HCT116 (cell line): Measurements from ENCODE around the gene SLC50A1. TPM values are rescaled to one million over a fixed set of nuclear protein-coding genes. Genes with fewer than 3 reads are reported as not detected.
A peak's percentile ranks its signal among the peaks of the same experiment; 100 is the strongest.

ENCODE experiments used
- ATAC-seq: fragments of 200-7000 bp; cut with Tn5 transposase; 2 replicates; pipeline ENCODE4 v1.9.1; 2020; ENCODE audit warnings: mild to moderate bottlenecking, moderate library complexity
- BruUV-seq: library from RNA; stranded (reverse); fragments of 400-500 nt; replicated peaks from 2 replicates; lab custom pipeline; 2021; lab: Mats Ljungman, UMichigan
- CTCF ChIA-PET: fragments of 300-600 bp; sonication (Branson Sonifier 250); formaldehyde crosslinking; loops from one replicate; lab custom pipeline; 2021; ENCODE audit warnings: antibody characterized with exemption; lab: Charles Lee
- POLR2A ChIA-PET: fragments of 300-600, 350-600 bp; sonication (Branson Sonifier 250); formaldehyde crosslinking; loops from one replicate; lab custom pipeline; 2021; ENCODE audit warnings: antibody characterized with exemption; lab: Charles Lee
- RAD21 ChIA-PET, 2 experiments: fragments of 300-600 bp; sonication (Branson Sonifier 250); formaldehyde crosslinking; loops; one replicate each; lab custom pipeline; 2023; ENCODE audit warnings: low total read pairs in 2 of 2; ENCODE audit not compliant: uncharacterized antibody in 2 of 2, unreplicated experiment in 2 of 2, low non-redundant PET in 1 of 2; lab: Charles Lee
- DNase-seq: peaks from one replicate; pipeline ENCODE4 v3.0.0-alpha.2; 2010; ENCODE audit warnings: low read depth, low spot score
- H2AFZ ChIP-seq: fragments of 200-600 bp; shearing (Covaris generic), sonication (generic); 2 replicates; pipeline ENCODE4 v1.6.1; 2017; ENCODE audit warnings: low read depth, mixed run types, mixed read lengths, antibody characterized with exemption, low read length; ENCODE audit not compliant: poor library complexity, severe bottlenecking
- H3K27ac ChIP-seq: 2 replicates; pipeline ENCODE4 v1.5.1; 2012; ENCODE audit warnings: low read depth, low read length
- H3K27me3 ChIP-seq: fragments of 200-600 bp; sonication (generic); 2 replicates; pipeline ENCODE4 v1.6.1; 2016; ENCODE audit warnings: mixed run types, low read length, mixed read lengths; ENCODE audit not compliant: insufficient read depth
- H3K36me3 ChIP-seq, 2 experiments: fragments of 200-500 bp in 1 of 2; fragments of 200-600 bp in 1 of 2; sonication (Bioruptor generic) in 1 of 2; sonication (generic) in 1 of 2; 2 replicates each; pipeline versions ENCODE4 v1.5.1 to v1.6.1; 2014 to 2016; ENCODE audit warnings: low read length in 2 of 2, inconsistent platforms in 1 of 2, mixed read lengths in 1 of 2, mixed run types in 1 of 2; ENCODE audit not compliant: insufficient read depth in 2 of 2, control insufficient read depth in 1 of 2
- H3K4me1 ChIP-seq, 2 experiments: fragments of 200-600 bp in 1 of 2; sonication (generic) in 1 of 2; 2 replicates each; pipeline versions ENCODE4 v1.5.1 to v1.6.1; 2012 to 2017; ENCODE audit warnings: low read length in 2 of 2, inconsistent platforms in 1 of 2, mild to moderate bottlenecking in 1 of 2, mixed read lengths in 1 of 2, mixed run types in 1 of 2, moderate library complexity in 1 of 2; ENCODE audit not compliant: insufficient read depth in 2 of 2, control insufficient read depth in 1 of 2
- H3K4me2 ChIP-seq: fragments of 200-600 bp; sonication (generic); 2 replicates; pipeline ENCODE4 v1.6.1; 2017; ENCODE audit warnings: mixed run types, low read length, mixed read lengths
- H3K4me3 ChIP-seq, 2 experiments: fragments of 200-600 bp in 1 of 2; sonication (generic) in 1 of 2; replicated peaks in 1 of 2; 2 replicates each; pipeline ENCODE4 v1.5.1; 2011 to 2016; ENCODE audit warnings: low read length in 2 of 2, control low read depth in 1 of 2, low read depth in 1 of 2, mild to moderate bottlenecking in 1 of 2, mixed read lengths in 1 of 2, mixed run types in 1 of 2
- H3K79me2 ChIP-seq: fragments of 200-600 bp; sonication (generic); 2 replicates; pipeline ENCODE4 v1.6.1; 2017; ENCODE audit warnings: mild to moderate bottlenecking, mixed run types, low read length, moderate library complexity, mixed read lengths; ENCODE audit not compliant: insufficient read depth
- H3K9ac ChIP-seq: fragments of 200-600 bp; sonication (generic); 2 replicates; pipeline ENCODE4 v1.6.1; 2016; ENCODE audit warnings: low read length, mixed read lengths
- H3K9me2 ChIP-seq: fragments of 200-600 bp; sonication (generic), shearing (Covaris generic); 2 replicates; pipeline ENCODE4 v1.6.1; 2017; ENCODE audit warnings: mixed run types, mild to moderate bottlenecking, moderate library complexity; ENCODE audit not compliant: insufficient read depth
- H3K9me3 ChIP-seq, 2 experiments: fragments of 200-500 bp in 1 of 2; fragments of 200-600 bp in 1 of 2; sonication (Bioruptor generic) in 1 of 2; sonication (generic) in 1 of 2; 2 replicates each; pipeline ENCODE4 v1.6.1; 2014 to 2017; ENCODE audit warnings: low read length in 2 of 2, mixed read lengths in 2 of 2, inconsistent platforms in 1 of 2, low read depth in 1 of 2, mild to moderate bottlenecking in 1 of 2, mixed run types in 1 of 2, moderate library complexity in 1 of 2; ENCODE audit not compliant: control insufficient read depth in 1 of 2, insufficient read depth in 1 of 2
- H4K20me1 ChIP-seq: fragments of 200-600 bp; sonication (generic), shearing (Covaris generic); 2 replicates; pipeline ENCODE4 v1.6.1; 2017; ENCODE audit warnings: mixed run types, mild to moderate bottlenecking, moderate library complexity; ENCODE audit not compliant: insufficient read depth
- CBX3 ChIP-seq: IDR thresholded peaks from 2 replicates; pipeline ENCODE4 v1.6.1; 2012; ENCODE audit warnings: low read depth
- EZH2phosphoT487 ChIP-seq: fragments of 200-600 bp; IDR thresholded peaks from 2 replicates; pipeline ENCODE4 v1.6.1; 2018; ENCODE audit warnings: antibody characterized with exemption, borderline replicate concordance
- intact Hi-C: fragments of 100-400 bp; cut with micrococcal nuclease; formaldehyde crosslinking; loops from 2 replicates; pipeline ENCODE4 v1.10.0; 2022
- total RNA-seq: library from RNA; stranded (reverse); gene quantifications from one replicate; pipeline ENCODE4 v1.2.1, GENCODE V29; 2021; ENCODE audit not compliant: unreplicated experiment
- TF ChIP-seq, protein P1 (sequence below): IDR thresholded peaks from 2 replicates; pipeline ENCODE4 v1.6.1; 2012; ENCODE audit warnings: low read depth
- TF ChIP-seq, protein P2 (sequence below): IDR thresholded peaks from 2 replicates; pipeline ENCODE4 v1.6.1; 2012

Gene SLC50A1
- total RNA-seq, 1 experiment from 2014 or later, result 49.9 TPM

DNA sequence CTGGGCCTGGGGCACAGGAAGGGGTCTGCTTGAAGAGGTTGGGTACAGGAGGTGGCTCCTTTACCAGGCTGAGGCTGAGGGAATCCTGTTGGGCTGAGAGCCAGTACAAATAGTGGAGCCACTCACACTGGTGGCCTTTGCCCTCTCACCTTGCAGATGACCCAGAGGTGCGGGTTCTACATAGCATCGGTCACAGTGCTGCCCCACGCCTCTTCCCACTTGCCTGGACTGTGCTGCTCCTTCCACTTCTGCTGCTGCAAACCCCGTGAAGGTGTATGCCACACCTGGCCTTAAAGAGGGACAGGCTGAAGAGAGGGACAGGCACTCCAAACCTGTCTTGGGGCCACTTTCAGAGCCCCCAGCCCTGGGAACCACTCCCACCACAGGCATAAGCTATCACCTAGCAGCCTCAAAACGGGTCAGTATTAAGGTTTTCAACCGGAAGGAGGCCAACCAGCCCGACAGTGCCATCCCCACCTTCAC, 1.8 kb upstream of the SLC50A1 start (continued):
- TF ChIP-seq, protein P1, sequence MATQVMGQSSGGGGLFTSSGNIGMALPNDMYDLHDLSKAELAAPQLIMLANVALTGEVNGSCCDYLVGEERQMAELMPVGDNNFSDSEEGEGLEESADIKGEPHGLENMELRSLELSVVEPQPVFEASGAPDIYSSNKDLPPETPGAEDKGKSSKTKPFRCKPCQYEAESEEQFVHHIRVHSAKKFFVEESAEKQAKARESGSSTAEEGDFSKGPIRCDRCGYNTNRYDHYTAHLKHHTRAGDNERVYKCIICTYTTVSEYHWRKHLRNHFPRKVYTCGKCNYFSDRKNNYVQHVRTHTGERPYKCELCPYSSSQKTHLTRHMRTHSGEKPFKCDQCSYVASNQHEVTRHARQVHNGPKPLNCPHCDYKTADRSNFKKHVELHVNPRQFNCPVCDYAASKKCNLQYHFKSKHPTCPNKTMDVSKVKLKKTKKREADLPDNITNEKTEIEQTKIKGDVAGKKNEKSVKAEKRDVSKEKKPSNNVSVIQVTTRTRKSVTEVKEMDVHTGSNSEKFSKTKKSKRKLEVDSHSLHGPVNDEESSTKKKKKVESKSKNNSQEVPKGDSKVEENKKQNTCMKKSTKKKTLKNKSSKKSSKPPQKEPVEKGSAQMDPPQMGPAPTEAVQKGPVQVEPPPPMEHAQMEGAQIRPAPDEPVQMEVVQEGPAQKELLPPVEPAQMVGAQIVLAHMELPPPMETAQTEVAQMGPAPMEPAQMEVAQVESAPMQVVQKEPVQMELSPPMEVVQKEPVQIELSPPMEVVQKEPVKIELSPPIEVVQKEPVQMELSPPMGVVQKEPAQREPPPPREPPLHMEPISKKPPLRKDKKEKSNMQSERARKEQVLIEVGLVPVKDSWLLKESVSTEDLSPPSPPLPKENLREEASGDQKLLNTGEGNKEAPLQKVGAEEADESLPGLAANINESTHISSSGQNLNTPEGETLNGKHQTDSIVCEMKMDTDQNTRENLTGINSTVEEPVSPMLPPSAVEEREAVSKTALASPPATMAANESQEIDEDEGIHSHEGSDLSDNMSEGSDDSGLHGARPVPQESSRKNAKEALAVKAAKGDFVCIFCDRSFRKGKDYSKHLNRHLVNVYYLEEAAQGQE, result no peak

DNA sequence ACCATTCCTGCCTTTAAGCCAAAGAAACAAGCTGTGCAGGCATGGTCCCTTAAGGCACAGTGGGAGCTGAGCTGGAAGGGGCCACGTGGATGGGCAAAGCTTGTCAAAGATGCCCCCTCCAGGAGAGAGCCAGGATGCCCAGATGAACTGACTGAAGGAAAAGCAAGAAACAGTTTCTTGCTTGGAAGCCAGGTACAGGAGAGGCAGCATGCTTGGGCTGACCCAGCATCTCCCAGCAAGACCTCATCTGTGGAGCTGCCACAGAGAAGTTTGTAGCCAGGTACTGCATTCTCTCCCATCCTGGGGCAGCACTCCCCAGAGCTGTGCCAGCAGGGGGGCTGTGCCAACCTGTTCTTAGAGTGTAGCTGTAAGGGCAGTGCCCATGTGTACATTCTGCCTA, 1.3 kb upstream of the SLC50A1 start:
- RAD21 ChIA-PET, result interaction anchor here in 1 of 2 experiments (1.3 kb wide), 1 partner anchor 33 kb away, joined by 5 read pairs; no protein-coding TSS in a partner anchor
- peaks cover 42 to 76% of the 10 kb centered on the region in 2 experiments for H3K4me1 ChIP-seq
- H4K20me1 ChIP-seq, result no peaks in the 10 kb centered on the region
- H3K4me2 ChIP-seq, result peak overlapping the region; percentile 89
- peaks cover 15 to 33% of the 10 kb centered on the region in 2 experiments; a peak in 3 of 4 replicates for H3K36me3 ChIP-seq
- DNase-seq (no peak), ATAC-seq (no peak)
- no peaks in the 10 kb centered on the region for H3K9me3 ChIP-seq
- H2AFZ ChIP-seq, result no peak overlapping the region
- no peaks in the 10 kb centered on the region for H3K27me3 ChIP-seq
- POLR2A ChIA-PET, result interaction anchor here (1.0 to 1.1 kb wide), 2 partner anchors 9 to 59 kb away, joined by 3 to 4 read pairs; no protein-coding TSS in a partner anchor
- H3K9ac ChIP-seq, result peak overlapping the region; percentile 97
- intact Hi-C loops, result loop anchor here (2.0 kb wide), 2 partner anchors 32 to 44 kb away; no protein-coding TSS in a partner anchor
- H3K27ac ChIP-seq, result peak overlapping the region; percentile 95
- BruUV-seq, result no TSS peak
- CTCF ChIA-PET, result interaction anchor here (1.6 to 2.2 kb wide), 3 partner anchors 33 to 50 kb away, joined by 5 to 10 read pairs (median 6); partner anchors contain the start of gene KRTCAP2
- peaks cover 56% of the 10 kb centered on the region for H3K79me2 ChIP-seq
- H3K4me3 ChIP-seq, result peak overlapping the region; percentile 77 to 88
- no peaks in the 10 kb centered on the region for H3K9me2 ChIP-seq
- TF ChIP-seq, protein P1, result no peak
- TF ChIP-seq, protein P2, sequence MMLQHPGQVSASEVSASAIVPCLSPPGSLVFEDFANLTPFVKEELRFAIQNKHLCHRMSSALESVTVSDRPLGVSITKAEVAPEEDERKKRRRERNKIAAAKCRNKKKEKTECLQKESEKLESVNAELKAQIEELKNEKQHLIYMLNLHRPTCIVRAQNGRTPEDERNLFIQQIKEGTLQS, result no peak
- TF ChIP-seq EZH2phosphoT487 (no peak), CBX3 (no peak)
- TF ChIP-seq, all 23 proteins: peak for 0
